HG03159 (cell line): ENCODE measurements around the gene MTURN.

Source experiments
- ATAC-seq: cut with Tn5 transposase; IDR thresholded peaks from one replicate; pipeline ENCODE4 v1.9.1; 2021; ENCODE audit warnings: mild to moderate bottlenecking, moderate library complexity; ENCODE audit not compliant: unreplicated experiment

Gene MTURN

DNA sequence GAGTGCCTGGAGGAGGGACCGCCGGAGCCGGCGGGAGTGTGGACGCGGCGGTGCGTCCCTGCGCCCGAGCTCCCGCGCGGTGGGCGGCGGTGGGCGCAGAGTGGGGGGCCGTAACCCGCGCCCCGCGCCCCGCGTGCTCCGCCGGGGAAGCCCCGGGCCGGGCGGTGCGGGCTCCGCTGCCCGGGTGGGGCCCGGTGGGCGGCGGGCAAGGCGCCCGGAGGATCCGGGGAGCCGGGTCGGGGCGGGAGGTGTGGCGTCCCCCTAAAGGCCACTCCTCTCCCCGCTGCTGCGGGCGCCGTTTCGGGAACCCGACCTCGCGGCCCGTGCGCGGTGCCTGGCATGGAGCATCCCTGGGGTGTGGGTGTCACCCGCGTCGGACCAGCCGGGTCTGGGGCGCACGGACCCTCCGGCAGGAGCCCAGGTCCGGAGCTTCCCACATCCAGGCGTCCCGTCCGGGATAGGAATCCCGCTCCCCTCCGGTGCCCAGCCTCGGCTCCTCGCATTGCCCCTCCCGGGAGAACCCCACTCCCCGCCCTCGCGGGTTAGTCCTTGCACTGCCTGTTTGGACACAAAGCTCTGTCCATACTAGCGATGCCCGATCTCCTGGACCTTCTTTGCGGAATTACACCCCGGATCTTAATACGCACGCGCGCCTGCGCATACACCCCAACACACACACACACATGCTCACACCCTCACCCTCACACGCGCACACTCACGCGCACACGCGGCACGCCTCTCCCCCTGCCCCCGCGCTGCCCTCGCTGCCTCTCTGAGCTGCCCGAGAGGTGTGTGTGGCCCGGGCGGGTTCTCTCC lies 723 bp downstream of the MTURN start:
- ATAC-seq: peak; percentile 33

DNA sequence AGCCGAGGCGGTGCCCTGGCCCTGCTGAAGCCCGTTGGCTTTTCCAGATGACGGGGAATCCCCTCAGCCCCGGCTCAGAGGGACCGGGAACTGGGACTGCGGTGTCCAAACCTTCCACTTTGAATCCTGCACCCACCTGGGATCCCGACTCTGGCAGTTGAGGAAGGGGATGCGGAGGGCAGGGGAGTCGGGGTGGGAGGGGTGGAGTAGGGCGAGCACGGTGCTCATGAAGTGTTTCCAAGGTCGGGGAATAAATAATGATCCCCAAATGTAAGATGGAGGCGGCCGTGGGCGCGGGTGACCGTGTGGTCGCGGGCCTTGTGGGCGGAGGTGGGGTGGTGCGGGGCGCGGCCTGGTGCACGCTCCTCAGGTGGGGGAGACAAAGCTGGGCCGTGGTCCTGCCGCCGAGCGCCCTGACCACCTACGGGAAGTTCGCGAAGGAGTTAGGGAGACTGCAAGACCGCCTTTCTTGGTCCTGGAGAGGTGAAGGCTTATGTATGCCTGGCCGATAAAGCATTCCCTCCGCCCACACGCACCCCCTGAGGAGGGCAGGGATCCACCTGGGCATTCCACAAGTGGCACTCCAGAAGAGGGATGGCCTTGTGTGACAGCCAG lies 1.4 kb downstream of the MTURN start:
- ATAC-seq: no peak

- ATAC-seq: no peak
Observed at GRCh38 chr7:30136743-30137485, 2.1 kb downstream of the MTURN start.

DNA sequence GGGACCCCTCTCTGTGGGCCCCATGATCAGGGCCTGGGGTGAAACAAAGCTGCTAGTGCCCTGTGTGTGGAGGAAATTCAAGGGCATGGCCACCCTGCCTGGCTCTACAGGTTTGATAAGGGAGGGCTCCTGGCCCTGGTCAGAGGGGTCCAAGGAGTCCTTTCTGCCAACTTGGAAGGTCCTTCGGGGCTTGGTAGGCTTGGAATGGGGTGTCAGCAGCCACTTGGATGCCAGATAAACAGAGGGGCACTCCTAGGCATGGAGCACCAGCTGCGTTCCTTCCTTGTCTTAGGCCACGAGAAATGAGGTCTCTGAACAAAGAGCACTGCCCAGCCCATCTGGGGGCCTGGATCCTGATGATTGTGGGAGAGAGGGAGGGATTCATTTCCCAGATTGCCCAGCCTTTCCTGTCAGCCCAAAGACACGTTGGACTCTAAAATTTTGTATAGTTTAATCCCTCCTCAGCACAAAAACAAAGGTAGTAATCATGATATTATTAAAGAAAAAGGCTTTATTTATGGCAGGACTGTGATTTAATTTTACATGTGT lies 5.1 kb downstream of the MTURN start:
- no peak for ATAC-seq

DNA sequence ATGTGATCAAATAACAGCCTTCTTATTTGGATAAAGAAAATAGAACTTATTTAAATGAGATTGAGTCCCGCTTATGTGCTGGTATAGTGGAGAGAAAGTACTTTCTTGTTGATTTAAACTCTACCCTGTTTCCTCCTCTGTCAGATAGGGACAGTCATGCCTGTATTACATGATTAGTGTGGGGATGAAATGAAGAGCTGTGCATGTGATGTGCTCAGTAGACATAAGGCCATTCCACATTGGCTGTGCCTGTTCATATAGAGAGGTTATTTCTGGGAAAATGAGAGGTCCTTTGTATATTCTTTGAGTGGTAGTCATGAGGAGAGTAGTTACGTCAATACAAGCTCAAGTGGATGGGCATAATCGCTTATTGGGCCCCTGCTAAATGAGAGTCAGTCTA lies 5.7 kb downstream of the MTURN start:
- no peak for ATAC-seq

DNA sequence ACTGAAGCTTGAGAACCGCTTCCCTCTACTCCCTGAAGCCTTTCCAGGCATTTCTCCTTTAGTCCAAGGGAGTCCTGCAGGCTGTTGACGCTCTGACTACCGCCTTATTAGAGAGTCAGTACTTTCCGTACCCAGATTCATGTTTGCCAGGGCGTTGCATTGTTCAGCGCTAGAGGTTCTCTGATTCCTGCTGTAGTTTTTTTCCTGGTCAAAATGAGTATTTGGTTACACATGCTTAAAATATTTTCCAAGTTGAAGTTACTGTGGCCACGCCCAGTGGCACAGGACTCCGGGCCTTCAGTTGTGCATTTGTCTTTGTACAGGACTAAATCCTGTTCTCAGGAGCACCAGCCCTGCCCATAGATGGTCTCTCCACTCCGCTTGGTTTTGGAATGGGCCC lies 7.9 kb downstream of the MTURN start:
- ATAC-seq: no peak

- ATAC-seq: no peak
Observed at GRCh38 chr7:30143748-30144251, 9.0 kb downstream of the MTURN start.

DNA sequence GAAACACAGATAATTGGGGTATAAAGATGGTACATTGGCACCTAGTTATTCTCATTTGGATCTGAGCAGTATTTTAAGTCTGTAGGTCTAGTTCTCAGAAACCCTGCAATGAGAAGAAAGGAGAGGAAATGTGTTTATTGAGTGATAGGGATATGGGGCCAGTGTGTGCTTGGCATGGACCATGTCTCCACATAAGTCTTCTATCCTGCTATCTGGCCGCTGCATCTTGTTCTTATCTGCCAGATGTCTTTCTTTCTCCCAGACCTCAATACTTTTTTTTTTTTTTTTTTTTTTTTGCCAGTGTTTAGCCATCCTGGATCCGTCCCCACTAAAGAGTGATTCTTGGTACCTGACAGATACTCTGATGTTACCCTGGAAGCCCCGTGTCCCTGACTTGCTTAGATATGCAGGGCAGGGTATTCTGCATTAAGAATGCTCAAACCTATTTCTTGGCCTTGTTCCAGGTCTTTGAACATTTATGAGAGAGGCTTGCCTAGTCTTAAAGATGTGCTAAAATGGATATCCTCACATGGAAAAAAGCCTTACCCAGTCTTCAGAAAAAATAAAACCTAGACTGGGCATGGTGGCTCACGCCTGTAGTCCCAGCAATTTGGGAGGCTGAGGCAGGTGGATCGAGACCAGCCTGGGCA lies 10.0 kb downstream of the MTURN start:
- no peak for ATAC-seq

GRCh38 chr7:30145426-30145970 lies 10.7 kb downstream of the MTURN start:
- ATAC-seq: no peak

- no peak for ATAC-seq
Observed at GRCh38 chr7:30146127-30146612, 11.4 kb downstream of the MTURN start.

DNA sequence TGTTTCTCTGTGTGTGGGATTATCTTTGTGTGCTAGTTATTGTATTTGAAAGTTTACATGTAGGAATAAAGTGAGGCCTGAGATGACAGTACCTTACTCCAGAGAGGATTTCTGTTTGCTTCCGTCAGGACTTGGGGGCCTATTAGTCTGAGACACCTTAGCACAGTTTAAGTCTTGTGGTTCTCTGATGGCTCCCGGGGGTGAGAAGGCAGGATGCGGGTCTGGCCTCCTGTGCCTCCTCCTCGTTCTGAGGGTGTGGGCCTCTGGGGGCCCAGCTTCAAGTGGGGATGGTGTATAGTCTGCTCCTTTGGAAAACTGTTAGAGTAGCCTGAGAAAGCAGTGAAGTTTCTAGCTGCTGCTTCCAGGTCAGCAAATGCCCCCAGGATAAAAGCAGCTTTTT lies 12.4 kb downstream of the MTURN start:
- no peak for ATAC-seq

- ATAC-seq: no peak
Observed at GRCh38 chr7:30147785-30148184, 13.0 kb downstream of the MTURN start.

DNA sequence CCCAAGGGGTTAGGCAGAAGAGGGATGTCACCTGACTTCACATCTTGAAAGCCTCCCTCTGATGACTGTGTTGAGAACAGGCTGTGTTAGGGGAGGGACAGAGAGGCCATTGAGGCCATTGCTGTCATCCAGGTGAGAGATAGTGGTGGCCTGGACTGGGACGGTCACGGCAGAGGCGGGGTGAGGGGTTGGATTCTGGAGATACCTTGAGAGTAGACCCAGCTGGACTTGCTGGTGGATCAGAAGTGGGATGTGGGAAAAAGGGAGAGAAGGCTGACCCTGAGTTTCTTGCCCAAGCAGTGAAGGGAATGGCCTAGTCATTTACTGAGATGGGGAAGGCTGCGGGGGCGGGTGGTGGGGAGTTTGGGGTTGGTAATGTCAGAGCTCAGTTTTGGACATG lies 13.6 kb downstream of the MTURN start:
- no peak for ATAC-seq

DNA sequence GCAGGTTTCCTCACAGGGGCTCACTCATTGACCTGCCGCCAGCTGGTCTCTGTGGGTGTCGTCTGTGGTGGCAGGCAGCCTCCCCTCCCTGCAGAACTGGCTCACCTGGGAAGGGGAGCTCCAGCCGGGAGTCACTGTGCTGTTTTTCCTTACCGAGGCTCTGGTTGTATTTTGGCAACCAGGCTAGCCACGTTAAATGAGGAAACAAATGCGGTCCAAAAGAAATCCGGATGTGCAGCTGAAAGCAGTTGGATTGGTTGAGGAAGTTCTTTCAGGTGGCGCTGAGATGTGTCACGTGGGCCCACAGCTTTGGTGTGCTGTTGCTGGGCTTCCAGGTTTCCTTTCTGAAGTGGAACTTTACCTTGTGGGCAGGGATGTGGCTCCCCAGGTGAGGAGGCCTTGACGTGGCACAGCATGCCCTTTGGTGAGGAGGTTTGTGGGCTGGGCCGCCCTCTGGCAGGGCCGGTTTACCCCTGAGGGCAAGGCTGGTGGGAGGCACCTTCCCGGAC lies 14.2 kb downstream of the MTURN start:
- peak; percentile 49 for ATAC-seq

DNA sequence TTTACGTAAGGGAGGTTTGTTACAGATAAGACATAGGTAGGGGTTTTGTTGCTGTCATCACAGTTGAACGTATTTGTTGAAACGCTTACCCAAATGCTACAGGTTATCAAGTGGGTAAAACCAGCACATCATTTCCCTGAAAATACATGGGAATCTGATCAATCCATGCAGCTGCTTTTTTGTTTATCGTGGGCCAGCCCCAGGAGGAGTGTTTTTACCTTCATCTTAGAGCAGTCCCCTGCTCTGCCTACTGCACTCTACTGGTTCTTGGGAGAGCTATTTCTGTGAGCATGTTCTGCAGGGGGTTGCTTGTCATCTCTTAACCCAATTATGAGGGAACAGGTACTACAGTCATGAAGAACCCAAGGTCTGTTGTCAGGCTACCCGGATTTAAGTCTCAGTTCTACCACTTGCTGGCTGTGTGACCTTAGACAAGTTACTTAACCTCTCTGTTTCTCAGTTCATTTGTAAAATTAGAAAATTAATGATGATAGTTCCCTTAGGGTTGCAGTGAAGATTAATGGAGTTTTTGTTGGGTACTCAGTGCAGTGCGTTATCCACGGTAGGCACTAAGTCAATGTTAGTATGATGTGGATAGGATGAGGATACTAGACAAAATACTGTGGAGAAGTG lies 15.0 kb downstream of the MTURN start:
- ATAC-seq: no peak

DNA sequence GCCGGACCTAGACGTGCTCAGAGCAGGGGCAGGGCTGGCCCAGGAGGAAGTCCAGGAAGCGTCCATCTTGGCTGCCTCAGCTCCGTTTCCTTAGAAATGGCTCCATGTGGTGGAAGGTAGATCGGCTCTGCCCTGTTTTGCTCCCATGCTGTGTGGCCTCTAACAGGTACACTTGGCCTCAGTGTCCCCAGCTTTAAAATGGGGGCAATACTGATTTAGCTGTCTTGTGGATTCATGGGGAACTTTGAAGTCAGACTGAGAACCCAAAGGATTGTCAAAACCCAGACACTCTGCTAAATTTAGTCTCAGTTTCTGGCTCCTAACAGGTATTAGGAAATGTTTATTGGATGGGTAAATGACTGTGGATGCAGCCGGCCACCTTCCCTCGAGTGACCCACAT lies 15.9 kb downstream of the MTURN start:
- ATAC-seq: no peak

DNA sequence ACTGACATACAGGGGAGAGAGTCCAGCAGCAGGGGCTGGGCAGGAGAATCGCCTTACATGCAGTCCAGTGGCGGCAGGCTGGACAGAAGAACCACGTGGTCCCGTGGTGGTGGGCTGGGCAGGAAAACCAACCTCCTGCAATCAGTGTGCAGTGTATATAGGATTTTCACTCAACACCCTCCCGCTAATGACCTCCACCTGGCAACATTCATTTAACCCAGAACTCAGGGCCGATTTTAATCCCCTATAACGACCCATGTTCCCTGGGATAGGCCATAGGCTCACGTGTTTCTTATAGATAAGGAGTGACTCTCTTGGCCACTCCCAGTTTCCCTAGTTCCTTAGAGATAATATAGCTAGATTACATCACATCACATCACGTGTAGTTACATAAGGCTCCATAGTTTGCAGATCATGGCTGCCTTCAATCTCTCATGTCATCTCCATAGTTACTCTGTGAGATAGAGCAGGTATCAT lies 19.4 kb downstream of the MTURN start:
- ATAC-seq: no peak

DNA sequence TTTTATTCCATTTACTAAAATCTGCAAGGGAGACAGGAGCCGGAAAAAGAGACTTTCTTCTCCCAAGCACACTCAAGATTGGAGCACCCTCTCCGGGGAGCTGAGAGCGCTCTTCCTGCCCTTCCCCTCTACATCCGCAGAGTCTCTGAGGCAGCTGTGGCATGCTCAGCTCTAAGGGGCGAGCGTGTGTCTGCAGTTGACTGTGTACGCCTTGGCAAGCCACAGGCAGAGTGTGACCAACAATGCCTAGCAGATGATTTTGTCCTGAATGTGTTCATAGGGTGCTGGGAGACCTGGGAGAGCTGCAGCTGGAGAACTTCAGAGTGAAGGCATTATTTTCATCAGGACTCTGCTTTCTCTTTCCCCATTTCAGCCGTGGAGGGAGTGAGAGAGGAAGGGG lies 20.7 kb downstream of the MTURN start:
- ATAC-seq: no peak

GRCh38 chr7:30157204-30157603 lies 22.4 kb downstream of the MTURN start:
- ATAC-seq: no peak

- peak; percentile 44 for ATAC-seq
Observed at GRCh38 chr7:30159163-30159562, 24.4 kb downstream of the MTURN start.
